Heart left ventricle (tissue), 13 donors: ENCODE data around the gene TWF1.

ENCODE experiments used
- CTCF ChIP-seq, 12 donors: fragments of 200-600 bp; sonication (generic) in 4 of 12; IDR thresholded peaks; one replicate each; pipeline versions ENCODE4 v1.5.0 to v1.8.0; 2018 to 2022; ENCODE audit warnings: antibody characterized with exemption in 12 of 12, mild to moderate bottlenecking in 5 of 12
- POLR2A ChIP-seq, 2 donors: fragments of 450-650 bp; IDR thresholded peaks; one replicate each; pipeline ENCODE4 v1.6.1; 2017; ENCODE audit warnings: antibody characterized with exemption in 2 of 2, mild to moderate bottlenecking in 2 of 2, moderate library complexity in 2 of 2
- donor health status: ischemic (EF 13 %, LVEDD 7.1; RV severe dilation, severe dysfunction).
- donor health status: DM: no; HTN: yes; CAD: no.
- donor health status: DM: no; HTN: no; CAD: no.
- donor health status: ischemic (EF 25% LVEDD 6.9; RV normal size, moderate dysfunction).
- donor health status: ischemic (EF 25% LVEDD 5.7; RV mildly dilated, moderate dysfunction).
- donor health status: ischemic (EF 35%, LVEDD 5.7; RV mildly dilated, moderate dysfunction).
- donor health status: nonischemic (EF 11% LVEDD 7.7; RV severe dilation, severe dysfunction).
- donor health status: DM: yes; HTN: yes; CAD: no.
- donor health status: PGD.
- donor health status: ischemic (EF 29% LVEDD 5.4; RV normal size, mild dysfunction).
- donor health status: nonischemic (EF 23%, LVEDD 6.1; RV moderate dilation, normal function).

- TF ChIP-seq POLR2A (IDR thresholded peaks at IDR 0.05) (no peak), CTCF (IDR thresholded peaks at IDR 0.05) (no peak)
Observed at GRCh38 chr12:43797561-43798217, 8.4 kb downstream of the TWF1 start.
